ENCODE measurements around the gene STPG3. TPM values are rescaled to one million over a fixed set of nuclear protein-coding genes. Genes with fewer than 3 reads are reported as not detected.

STPG3 gene
- polyA plus RNA-seq, 1 of the 3 experiments (the other 2 are of a cell fraction) = not detected

DNA sequence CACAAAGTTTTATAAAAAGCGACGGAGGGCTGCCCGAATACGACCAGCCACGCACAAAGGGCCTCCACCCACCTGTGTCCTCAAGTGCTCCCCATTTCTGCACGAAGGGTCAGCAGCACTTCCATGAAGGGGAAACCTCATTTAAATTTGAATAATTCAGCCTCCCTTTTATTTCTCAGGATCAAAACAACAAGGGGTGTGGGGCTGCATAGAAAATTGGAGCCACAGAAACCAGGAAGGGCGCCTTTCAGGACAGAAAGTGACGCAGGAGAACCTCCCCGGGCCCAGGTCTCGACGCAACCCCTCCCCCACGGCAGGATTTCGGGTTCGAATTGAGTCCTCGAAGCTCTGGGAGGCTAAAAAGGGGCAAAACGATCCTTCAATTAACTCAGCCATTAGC lies 48.9 kb downstream of the STPG3 start:
- TF ChIP-seq RCOR1 (IDR thresholded peaks at IDR 0.05; ENCODE audit: low read length) (no peak), SMC3 (IDR thresholded peaks at IDR 0.05; ENCODE audit: low read depth, low read length) (no peak), EP300 (IDR thresholded peaks at IDR 0.05; ENCODE audit: borderline replicate concordance in 1 of 2, low read depth in 1 of 2, low read length in 1 of 2) (no peak), RXRA (IDR thresholded peaks at IDR 0.05; ENCODE audit: borderline replicate concordance, low read depth) (no peak), USF2 (IDR thresholded peaks at IDR 0.05; ENCODE audit: borderline replicate concordance, low read depth, low read length) (no peak), FOSL2 (IDR thresholded peaks at IDR 0.05; ENCODE audit: borderline replicate concordance, low read depth) (no peak), CHD2 (IDR thresholded peaks at IDR 0.05; ENCODE audit: low read length, partially characterized antibody) (no peak)
- TF ChIP-seq, protein P1, sequence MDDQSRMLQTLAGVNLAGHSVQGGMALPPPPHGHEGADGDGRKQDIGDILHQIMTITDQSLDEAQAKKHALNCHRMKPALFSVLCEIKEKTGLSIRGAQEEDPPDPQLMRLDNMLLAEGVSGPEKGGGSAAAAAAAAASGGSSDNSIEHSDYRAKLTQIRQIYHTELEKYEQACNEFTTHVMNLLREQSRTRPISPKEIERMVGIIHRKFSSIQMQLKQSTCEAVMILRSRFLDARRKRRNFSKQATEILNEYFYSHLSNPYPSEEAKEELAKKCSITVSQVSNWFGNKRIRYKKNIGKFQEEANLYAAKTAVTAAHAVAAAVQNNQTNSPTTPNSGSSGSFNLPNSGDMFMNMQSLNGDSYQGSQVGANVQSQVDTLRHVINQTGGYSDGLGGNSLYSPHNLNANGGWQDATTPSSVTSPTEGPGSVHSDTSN (IDR thresholded peaks at IDR 0.05) = no peak
- Histone ChIP-seq H3K27me3 (ENCODE audit: insufficient read depth) (no peaks in the 10 kb centered on the region), H3K4me1 (ENCODE audit: control insufficient read depth in 1 of 2, insufficient read depth in 2 of 2, low read depth in 1 of 2, low read length in 1 of 2) (peaks cover 0 to 35% of the 10 kb centered on the region in 2 experiments; a peak in 2 of 4 replicates), H3K79me2 (ENCODE audit: insufficient read depth) (no peaks in the 10 kb centered on the region), H3K9me2 (no peaks in the 10 kb centered on the region), H3K9ac (no peak overlapping the region), H4K20me1 (ENCODE audit: insufficient read depth) (no peaks in the 10 kb centered on the region), H3K4me3 (ENCODE audit: low read depth in 2 of 2, low read length in 1 of 2) (no peak overlapping the region), H3K27ac (ENCODE audit: low read depth in 2 of 2, low read length in 1 of 2) (no peak overlapping the region), H2AFZ (ENCODE audit: low read depth) (no peak overlapping the region), H3F3A (replicated peaks; ENCODE audit: insufficient read depth) (peaks cover 4% of the 10 kb centered on the region), H3K9me3 (no peaks in the 10 kb centered on the region), H3K36me3 (replicated peaks in 1 of 2; ENCODE audit: control insufficient read depth in 1 of 2, insufficient read depth in 2 of 2, low read length in 1 of 2) (no peaks in the 10 kb centered on the region), H3K4me2 (no peak overlapping the region)
- DNase-seq = no peak
- ChIA-PET POLR2A (no interaction called here), CTCF (interaction anchor here (2.1 to 5.7 kb wide), 2 partner anchors 18 to 63 kb away, joined by 7 to 74 read pairs; no protein-coding TSS in a partner anchor)
- 93% methylated on average over 16 of the region's 16 CpGs for WGBS (ENCODE audit: low lambda C conversion rate)

- Histone ChIP-seq H3K9me2 (no peaks in the 10 kb centered on the region), H4K20me1 (ENCODE audit: insufficient read depth) (no peaks in the 10 kb centered on the region), H3K79me2 (ENCODE audit: insufficient read depth) (no peaks in the 10 kb centered on the region), H3K4me1 (ENCODE audit: control insufficient read depth in 1 of 2, insufficient read depth in 2 of 2, low read depth in 1 of 2, low read length in 1 of 2) (peaks cover 0 to 36% of the 10 kb centered on the region in 2 experiments; a peak in 2 of 4 replicates), H3F3A (replicated peaks; ENCODE audit: insufficient read depth) (peaks cover 4% of the 10 kb centered on the region), H3K27me3 (ENCODE audit: insufficient read depth) (no peaks in the 10 kb centered on the region), H3K4me2 (peak overlapping the region; percentile 75), H3K27ac (ENCODE audit: low read depth in 2 of 2, low read length in 1 of 2) (peak overlapping the region in 1 of 2 experiments; percentile 65; a peak in 2 of 4 replicates), H3K9ac (peak overlapping the region; percentile 38; the same call in 1 of the 2 replicates), H3K9me3 (no peaks in the 10 kb centered on the region), H3K36me3 (replicated peaks in 1 of 2; ENCODE audit: control insufficient read depth in 1 of 2, insufficient read depth in 2 of 2, low read length in 1 of 2) (no peaks in the 10 kb centered on the region), H2AFZ (ENCODE audit: low read depth) (peak overlapping the region; percentile 81; the same call in 1 of the 2 replicates), H3K4me3 (ENCODE audit: low read depth in 2 of 2, low read length in 1 of 2) (peak overlapping the region; percentile 51 to 65)
- peak; percentile 69 for DNase-seq
- WGBS (ENCODE audit: low lambda C conversion rate) = 21% methylated on average over 25 of the region's 25 CpGs
- ChIA-PET POLR2A (interaction anchor here (1.7 kb wide), 1 partner anchor 60 kb away, joined by 5 read pairs; the partner anchor contains the start of gene TUBB4B), CTCF (interaction anchor here (0.6 to 5.7 kb wide), 9 partner anchors 10 to 188 kb away, joined by 3 to 74 read pairs (median 6); partner anchors contain the start of genes EXD3 and NOXA1)
- TF ChIP-seq RAD21 (IDR thresholded peaks at IDR 0.05; ENCODE audit: low read length) = no peak
- TF ChIP-seq MEF2A (IDR thresholded peaks at IDR 0.05; ENCODE audit: borderline replicate concordance, low read depth) = no peak
- TF ChIP-seq, protein P1 (IDR thresholded peaks at IDR 0.05) = no peak
- TF ChIP-seq, protein P2, sequence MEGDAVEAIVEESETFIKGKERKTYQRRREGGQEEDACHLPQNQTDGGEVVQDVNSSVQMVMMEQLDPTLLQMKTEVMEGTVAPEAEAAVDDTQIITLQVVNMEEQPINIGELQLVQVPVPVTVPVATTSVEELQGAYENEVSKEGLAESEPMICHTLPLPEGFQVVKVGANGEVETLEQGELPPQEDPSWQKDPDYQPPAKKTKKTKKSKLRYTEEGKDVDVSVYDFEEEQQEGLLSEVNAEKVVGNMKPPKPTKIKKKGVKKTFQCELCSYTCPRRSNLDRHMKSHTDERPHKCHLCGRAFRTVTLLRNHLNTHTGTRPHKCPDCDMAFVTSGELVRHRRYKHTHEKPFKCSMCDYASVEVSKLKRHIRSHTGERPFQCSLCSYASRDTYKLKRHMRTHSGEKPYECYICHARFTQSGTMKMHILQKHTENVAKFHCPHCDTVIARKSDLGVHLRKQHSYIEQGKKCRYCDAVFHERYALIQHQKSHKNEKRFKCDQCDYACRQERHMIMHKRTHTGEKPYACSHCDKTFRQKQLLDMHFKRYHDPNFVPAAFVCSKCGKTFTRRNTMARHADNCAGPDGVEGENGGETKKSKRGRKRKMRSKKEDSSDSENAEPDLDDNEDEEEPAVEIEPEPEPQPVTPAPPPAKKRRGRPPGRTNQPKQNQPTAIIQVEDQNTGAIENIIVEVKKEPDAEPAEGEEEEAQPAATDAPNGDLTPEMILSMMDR (IDR thresholded peaks at IDR 0.05) = no peak
- TF ChIP-seq CHD2 (IDR thresholded peaks at IDR 0.05; ENCODE audit: low read length, partially characterized antibody) = no peak
- TF ChIP-seq USF2 (IDR thresholded peaks at IDR 0.05; ENCODE audit: borderline replicate concordance, low read depth, low read length) = no peak
- TF ChIP-seq FOSL2 (IDR thresholded peaks at IDR 0.05; ENCODE audit: borderline replicate concordance, low read depth) = no peak
- TF ChIP-seq ZBTB33 (IDR thresholded peaks at IDR 0.05; ENCODE audit: borderline replicate concordance, low read depth) = no peak
- no peak for TF ChIP-seq JUND (IDR thresholded peaks at IDR 0.05)
- TF ChIP-seq MXI1 (IDR thresholded peaks at IDR 0.05; ENCODE audit: low read depth, low read length) = no peak
- TF ChIP-seq FOXJ3 (CRISPR knock-in tag; IDR thresholded peaks at IDR 0.05) = no peak
- TF ChIP-seq TCF12 (IDR thresholded peaks at IDR 0.05) = no peak
- TF ChIP-seq POLR2AphosphoS5 (IDR thresholded peaks at IDR 0.05; ENCODE audit: low read depth, low read length) = no peak
- TF ChIP-seq RFX5 (IDR thresholded peaks at IDR 0.05; ENCODE audit: low read length) = no peak
- TF ChIP-seq YY1 (IDR thresholded peaks at IDR 0.05; ENCODE audit: low read depth) = no peak
Observed at GRCh38 chr9:137300567-137301080, 49.5 kb downstream of the STPG3 start.

All from SK-N-SH (cell line).